Neuronal stem cell (in vitro differentiated cells): Measurements from ENCODE around the gene ZNF383.
"Not testable (repeated sequence)": the region's sequence is repeated elsewhere in the genome, so short reads cannot be mapped to it uniquely, and the experiment has no call there.

Experiments used
- DNase-seq: peaks from one replicate; pipeline ENCODE4 v3.0.0-alpha.2; 2013; ENCODE audit warnings: low spot score
- H2AFZ ChIP-seq: one replicate; pipeline ENCODE4 v1.6.1; 2013; ENCODE audit warnings: mild to moderate bottlenecking, low read length, inconsistent platforms
- H2AK5ac ChIP-seq: 2 replicates; pipeline ENCODE4 v1.6.1; 2013; ENCODE audit warnings: low read depth, mild to moderate bottlenecking, inconsistent platforms, low read length, moderate library complexity, mixed read lengths
- H2BK120ac ChIP-seq: 2 replicates; pipeline ENCODE4 v1.6.1; 2013; ENCODE audit warnings: low read depth, mild to moderate bottlenecking, inconsistent platforms, low read length, moderate library complexity, mixed read lengths
- H2BK12ac ChIP-seq: one replicate; pipeline ENCODE4 v1.6.1; 2013; ENCODE audit warnings: low read length, inconsistent platforms
- H2BK15ac ChIP-seq: 2 replicates; pipeline ENCODE4 v1.6.1; 2013; ENCODE audit warnings: mild to moderate bottlenecking, low read length, inconsistent platforms, mixed read lengths
- H2BK5ac ChIP-seq: one replicate; pipeline ENCODE4 v1.6.1; 2013; ENCODE audit warnings: inconsistent platforms, mild to moderate bottlenecking, low read length, moderate library complexity
- H3K14ac ChIP-seq: one replicate; pipeline ENCODE4 v1.6.1; 2013; ENCODE audit warnings: low read length, inconsistent platforms
- H3K18ac ChIP-seq: 2 replicates; pipeline ENCODE4 v1.6.1; 2013; ENCODE audit warnings: low read length, inconsistent platforms
- H3K23ac ChIP-seq: 2 replicates; pipeline ENCODE4 v1.6.1; 2013; ENCODE audit warnings: low read depth, mild to moderate bottlenecking, mixed read lengths, low read length, inconsistent platforms; ENCODE audit not compliant: poor library complexity
- H3K27ac ChIP-seq: replicated peaks from 3 replicates; pipeline ENCODE4 v1.5.1; 2013; ENCODE audit warnings: low read length, inconsistent platforms
- H3K27me3 ChIP-seq, 3 experiments: 2 replicates each; pipeline ENCODE4 v1.6.1; 2013; ENCODE audit warnings: low read length in 3 of 3, mild to moderate bottlenecking in 2 of 3, inconsistent platforms in 1 of 3, low read depth in 1 of 3, mixed read lengths in 1 of 3, moderate library complexity in 1 of 3; ENCODE audit not compliant: control insufficient read depth in 3 of 3, insufficient read depth in 3 of 3
- H3K36me3 ChIP-seq, 2 donors: replicated peaks in 1 of 2; 2 replicates each; pipeline ENCODE4 v1.6.1; 2013; ENCODE audit warnings: low read length in 2 of 2; ENCODE audit not compliant: control insufficient read depth in 2 of 2, insufficient read depth in 2 of 2
- H3K4ac ChIP-seq: 2 replicates; pipeline ENCODE4 v1.6.1; 2013; ENCODE audit warnings: inconsistent platforms, mild to moderate bottlenecking, low read length, moderate library complexity
- H3K4me1 ChIP-seq, 2 donors: 1 replicate in 1 of 2; 2 replicates in 1 of 2; pipeline ENCODE4 v1.6.1; 2013; ENCODE audit warnings: low read length in 2 of 2, low read depth in 1 of 2; ENCODE audit not compliant: control insufficient read depth in 2 of 2, insufficient read depth in 1 of 2
- H3K4me2 ChIP-seq: one replicate; pipeline ENCODE4 v1.6.1; 2013; ENCODE audit warnings: mild to moderate bottlenecking, low read length, inconsistent platforms; ENCODE audit not compliant: insufficient read depth, poor library complexity, severe bottlenecking
- H3K4me3 ChIP-seq, 2 donors: 2 replicates each; pipeline ENCODE4 v1.5.1; 2013; ENCODE audit warnings: low read length in 2 of 2, mild to moderate bottlenecking in 2 of 2, inconsistent platforms in 1 of 2, moderate library complexity in 1 of 2
- H3K79me1 ChIP-seq: one replicate; pipeline ENCODE4 v1.6.1; 2013; ENCODE audit warnings: low read depth, mild to moderate bottlenecking, inconsistent platforms, low read length, moderate library complexity
- H3K9ac ChIP-seq: one replicate; pipeline ENCODE4 v1.6.1; 2013; ENCODE audit warnings: mild to moderate bottlenecking, low read depth, low read length, inconsistent platforms; ENCODE audit not compliant: poor library complexity
- H3K9me3 ChIP-seq, 2 donors: replicated peaks in 1 of 2; 2 replicates each; pipeline versions ENCODE3 to v1.6.1; 2013; ENCODE audit warnings: low read length in 2 of 2, mild to moderate bottlenecking in 2 of 2, inconsistent platforms in 1 of 2, low read depth in 1 of 2, mixed read lengths in 1 of 2, moderate library complexity in 1 of 2; ENCODE audit not compliant: control insufficient read depth in 2 of 2, insufficient read depth in 1 of 2
- H4K8ac ChIP-seq: one replicate; pipeline ENCODE4 v1.6.1; 2013; ENCODE audit warnings: low read depth, mild to moderate bottlenecking, inconsistent platforms, low read length, moderate library complexity
- H4K91ac ChIP-seq: one replicate; pipeline ENCODE4 v1.6.1; 2013; ENCODE audit warnings: low read length, low read depth, mild to moderate bottlenecking, inconsistent platforms; ENCODE audit not compliant: poor library complexity
- WGBS, 2 donors: extraction: QIAGEN DNeasy Blood & Tissue Kit; methylation state at CpG; one replicate each; pipeline ENCODE4 v1.1.7; 2013; ENCODE audit warnings: missing lambda C conversion rate in 2 of 2, mixed read lengths in 1 of 2; ENCODE audit not compliant: insufficient read length in 2 of 2, insufficient replicate concordance in 1 of 2; ENCODE audit errors: extremely low coverage in 2 of 2; 5-methylcytosine and 5-hydroxymethylcytosine counted together

ZNF383 gene

DNA sequence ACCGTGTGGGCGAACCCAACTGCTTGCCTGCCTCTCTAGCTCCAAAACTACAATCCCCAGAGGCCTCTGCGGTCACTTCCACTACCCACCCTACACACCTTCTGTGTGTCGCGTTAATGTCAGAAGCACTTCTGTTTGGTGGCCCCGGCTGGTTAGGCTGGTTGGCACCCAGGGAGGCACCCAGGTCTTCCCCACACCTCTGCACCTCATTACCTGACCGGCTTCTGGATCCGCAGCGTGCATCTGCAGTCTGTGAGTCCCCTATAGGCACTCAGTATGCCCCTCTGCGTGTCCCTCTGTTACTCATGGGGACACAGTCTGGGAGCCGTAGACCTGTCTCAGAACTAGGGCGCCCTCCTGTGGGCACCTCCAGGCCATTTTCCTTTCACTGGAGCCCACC is 49.0 kb downstream of the ZNF383 start:
- not testable (repeated sequence) for H4K8ac ChIP-seq, H3K27me3 ChIP-seq, H3K9me3 ChIP-seq, H4K91ac ChIP-seq, H3K79me1 ChIP-seq, H3K23ac ChIP-seq, H3K4me1 ChIP-seq, H2AK5ac ChIP-seq, H2BK5ac ChIP-seq, H3K4ac ChIP-seq, H2AFZ ChIP-seq, DNase-seq, H2BK12ac ChIP-seq, H3K9ac ChIP-seq, H3K27ac ChIP-seq, H3K4me2 ChIP-seq, H3K4me3 ChIP-seq, H3K36me3 ChIP-seq, H3K18ac ChIP-seq, H2BK15ac ChIP-seq, H2BK120ac ChIP-seq, H3K14ac ChIP-seq
- WGBS, 2 donors = no CpG with 5 or more reads among the region's 12 CpGs

GRCh38 chr19:37267755-37268154 is 49.7 kb downstream of the ZNF383 start:
- not testable (repeated sequence) for H3K9me3 ChIP-seq, H3K14ac ChIP-seq, H3K18ac ChIP-seq, H3K79me1 ChIP-seq, H3K36me3 ChIP-seq, H2BK5ac ChIP-seq, H4K91ac ChIP-seq, H3K4me1 ChIP-seq, H3K27me3 ChIP-seq, H2BK15ac ChIP-seq, H2AK5ac ChIP-seq, H3K23ac ChIP-seq, H2AFZ ChIP-seq, H3K4me2 ChIP-seq, H3K27ac ChIP-seq, DNase-seq, H2BK12ac ChIP-seq, H3K4ac ChIP-seq, H2BK120ac ChIP-seq, H3K4me3 ChIP-seq, H4K8ac ChIP-seq, H3K9ac ChIP-seq
- no CpG with 5 or more reads among the region's 4 CpGs for WGBS, 2 donors

- not testable (repeated sequence) for DNase-seq, H3K18ac ChIP-seq, H3K14ac ChIP-seq, H3K27me3 ChIP-seq, H2BK5ac ChIP-seq, H3K9ac ChIP-seq, H3K4ac ChIP-seq, H2BK15ac ChIP-seq, H2AFZ ChIP-seq, H2BK12ac ChIP-seq, H2BK120ac ChIP-seq, H3K23ac ChIP-seq, H3K4me3 ChIP-seq, H2AK5ac ChIP-seq, H3K79me1 ChIP-seq, H3K9me3 ChIP-seq, H4K8ac ChIP-seq, H3K4me2 ChIP-seq, H4K91ac ChIP-seq, H3K36me3 ChIP-seq, H3K4me1 ChIP-seq, H3K27ac ChIP-seq
- WGBS, 2 donors = no CpG with 5 or more reads among the region's 30 CpGs
These were observed 62.6 kb downstream of the ZNF383 start for GRCh38 chr19:37280656-37281055.

GRCh38 chr19:37284020-37284419 is 66.0 kb downstream of the ZNF383 start:
- not testable (repeated sequence) for H3K14ac ChIP-seq, H2AFZ ChIP-seq, H2BK15ac ChIP-seq, H3K79me1 ChIP-seq, H2BK120ac ChIP-seq, H2AK5ac ChIP-seq, H3K23ac ChIP-seq, H3K4me2 ChIP-seq, H3K4me3 ChIP-seq, H3K36me3 ChIP-seq, H3K18ac ChIP-seq, H3K4me1 ChIP-seq, H4K8ac ChIP-seq, H3K4ac ChIP-seq, H3K27me3 ChIP-seq, H3K27ac ChIP-seq, H3K9ac ChIP-seq, H4K91ac ChIP-seq, H2BK5ac ChIP-seq, H3K9me3 ChIP-seq, DNase-seq, H2BK12ac ChIP-seq
- WGBS, 2 donors = no CpG with 5 or more reads among the region's 37 CpGs
